Transverse colon (tissue), 4 donors: ENCODE results near the gene ABCA4. TPM values are rescaled to one million over a fixed set of nuclear protein-coding genes. Genes with fewer than 3 reads are reported as not detected.
A peak's percentile ranks its signal among the peaks of the same experiment; 100 is the strongest.
"Not testable (repeated sequence)": the region's sequence is repeated elsewhere in the genome, so short reads cannot be mapped to it uniquely, and the experiment has no call there.

ENCODE experiments used
- DNase-seq: peaks from one replicate; pipeline ENCODE4 v3.0.0-alpha.2; 2019
- H3K27ac ChIP-seq, 4 donors: fragments of 200-600 bp; sonication (generic); 2 replicates each; pipeline ENCODE4 v1.5.1; 2016 to 2018; ENCODE audit warnings: inconsistent platforms in 4 of 4
- H3K27me3 ChIP-seq: fragments of 200-600 bp; sonication (generic); 2 replicates; pipeline ENCODE4 v1.5.1; 2017; ENCODE audit warnings: inconsistent platforms
- H3K36me3 ChIP-seq, 4 donors: fragments of 200-600 bp; sonication (generic); 2 replicates each; pipeline ENCODE4 v1.5.1; 2017 to 2019; ENCODE audit warnings: inconsistent platforms in 4 of 4
- H3K4me1 ChIP-seq, 4 donors: fragments of 200-600 bp; sonication (generic); 2 replicates each; pipeline ENCODE4 v1.5.1; 2017 to 2020; ENCODE audit warnings: inconsistent platforms in 4 of 4
- H3K4me3 ChIP-seq, 4 donors: fragments of 200-600 bp; sonication (generic); 1 replicate in 1 of 4; 2 replicates in 3 of 4; pipeline versions ENCODE4 v1.5.1 to v1.6.1; 2017 to 2019; ENCODE audit warnings: inconsistent platforms in 4 of 4
- H3K9me3 ChIP-seq, 2 donors: fragments of 200-600 bp; sonication (generic); 2 replicates each; pipeline ENCODE4 v1.5.1; 2017 to 2019; ENCODE audit warnings: inconsistent platforms in 2 of 2
- CTCF ChIP-seq, 5 experiments: fragments of 200-600 bp in 3 of 5; fragments of 450-650 bp in 2 of 5; sonication (generic) in 3 of 5; IDR thresholded peaks; 1 replicate in 2 of 5; 2 replicates in 3 of 5; pipeline ENCODE4 v1.5.1; 2016 to 2017; ENCODE audit warnings: antibody characterized with exemption in 5 of 5, inconsistent platforms in 3 of 5, mild to moderate bottlenecking in 2 of 5, moderate library complexity in 1 of 5
- EP300 ChIP-seq: sonication (generic); formaldehyde crosslinking; IDR thresholded peaks from one replicate; pipeline ENCODE4 v1.6.1; 2017; ENCODE audit warnings: antibody characterized with exemption, low read depth
- POLR2A ChIP-seq: fragments of 450-650 bp; IDR thresholded peaks from one replicate; pipeline ENCODE4 v1.6.1; 2016; ENCODE audit warnings: antibody characterized with exemption, mild to moderate bottlenecking, moderate library complexity
- POLR2AphosphoS5 ChIP-seq, 3 donors: sonication (generic); formaldehyde crosslinking; IDR thresholded peaks; one replicate each; pipeline ENCODE4 v1.6.1; 2016; ENCODE audit warnings: antibody characterized with exemption in 3 of 3
- WGBS, 2 donors: methylation state at CpG; one replicate each; pipeline ENCODE4 v1.1.5; 2018; ENCODE audit warnings: low coverage in 1 of 2; 5-methylcytosine and 5-hydroxymethylcytosine counted together
- in situ Hi-C, 4 donors: fragments of 200-750 bp; cut with MboI; loops; one replicate each; pipeline versions ENCODE4 v1.15.0 to v1.15.1; 2017; ENCODE audit warnings: low sequenced_read_pairs in 3 of 4, low pct_ligation_motif_present in 1 of 4, low pct_unique_long_range_greater_than_20kb in 1 of 4
- intact Hi-C: fragments of 100-400 bp; cut with DNase I; formaldehyde crosslinking; loops from one replicate; pipeline ENCODE4 v1.15.1; 2023; ENCODE audit warnings: low total_unique reads
- total RNA-seq, 4 donors: library from RNA; depleted of rRNA; stranded (reverse); fragments of >200 nt; gene quantifications; one replicate each; pipeline ENCODE4 v1.1.0, GENCODE V29; 2016

The ABCA4 gene
- total RNA-seq, 4 donors from 2014 or later, result 0.16 to 0.55 TPM; not detected in 2

- Histone ChIP-seq H3K4me3 (no peak overlapping the region), H3K27me3 (no peaks in the 10 kb centered on the region), H3K27ac (peak overlapping the region in 2 of 4 donors; percentile 21 to 34), H3K36me3 (no peaks in the 10 kb centered on the region), H3K4me1 (peaks cover 0 to 9% (median 3%) of the 10 kb centered on the region in 4 donors), H3K9me3 (peaks cover 0 to 6% of the 10 kb centered on the region in 2 donors)
- WGBS, 2 donors, result 17 to 40% methylated on average over 1 to 3 of the region's 3 CpGs
- no peak for TF ChIP-seq EP300
- TF ChIP-seq POLR2AphosphoS5 (IDR thresholded peaks at IDR 0.05), result no peak
- DNase-seq, result peak; percentile 36
- in situ Hi-C loops, result no loop called here
- intact Hi-C loops, result no loop called here
Observed at GRCh38 chr1:93960641-93961147, 160.3 kb downstream of the ABCA4 start.

DNA sequence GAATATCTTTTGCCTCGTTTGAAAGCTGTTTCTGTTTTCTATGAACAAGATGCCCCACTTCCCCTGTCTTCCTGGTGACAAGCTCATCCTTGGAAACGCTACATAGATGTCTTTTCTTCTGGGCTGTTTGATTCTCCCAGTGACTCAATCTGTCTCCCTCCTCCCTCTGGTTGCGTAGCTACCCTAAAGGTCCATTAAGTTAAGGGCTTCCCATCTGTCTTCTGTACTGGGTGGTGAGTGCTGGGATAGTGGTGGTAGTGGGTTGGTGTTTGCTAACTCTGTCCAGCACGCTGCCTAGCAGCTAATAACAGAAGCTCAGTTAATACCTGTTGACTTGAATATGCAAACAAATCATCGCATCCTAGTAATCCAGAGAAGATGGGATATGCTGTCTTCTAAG lies 161.5 kb downstream of the ABCA4 start:
- 57 to 86% methylated on average over 2 to 5 of the region's 5 CpGs for WGBS, 2 donors
- H3K4me1 ChIP-seq, result peaks cover 0 to 9% (median 3%) of the 10 kb centered on the region in 4 donors
- H3K27ac ChIP-seq, result no peak overlapping the region
- H3K27me3 ChIP-seq, result no peaks in the 10 kb centered on the region
- in situ Hi-C loops, result no loop called here
- H3K36me3 ChIP-seq, result no peaks in the 10 kb centered on the region
- TF ChIP-seq EP300 (no peak), POLR2A (no peak)
- H3K4me3 ChIP-seq, result no peak overlapping the region
- intact Hi-C loops, result no loop called here
- peaks cover 0 to 12% of the 10 kb centered on the region in 2 donors for H3K9me3 ChIP-seq
- DNase-seq, result no peak

GRCh38 chr1:93958726-93959100 lies 162.2 kb downstream of the ABCA4 start:
- no peaks in the 10 kb centered on the region for H3K36me3 ChIP-seq
- WGBS, 2 donors, result 36 to 39% methylated on average over 1 of the region's 1 CpG
- intact Hi-C loops, result no loop called here
- H3K4me3 ChIP-seq, result no peak overlapping the region
- H3K27ac ChIP-seq, result no peak overlapping the region
- H3K4me1 ChIP-seq, result peaks cover 0 to 9% (median 3%) of the 10 kb centered on the region in 4 donors
- H3K27me3 ChIP-seq, result no peaks in the 10 kb centered on the region
- TF ChIP-seq CTCF (IDR thresholded peaks at IDR 0.05), result no peak
- no peak for TF ChIP-seq POLR2AphosphoS5 (IDR thresholded peaks at IDR 0.05)
- no peak for TF ChIP-seq POLR2A
- no peak for TF ChIP-seq EP300
- H3K9me3 ChIP-seq, result peaks cover 0 to 12% of the 10 kb centered on the region in 2 donors
- in situ Hi-C loops, result no loop called here
- no peak for DNase-seq

GRCh38 chr1:93958032-93958725 lies 162.8 kb downstream of the ABCA4 start:
- H3K9me3 ChIP-seq, result peaks cover 0 to 12% of the 10 kb centered on the region in 2 donors
- peaks cover 0 to 9% (median 3%) of the 10 kb centered on the region in 4 donors for H3K4me1 ChIP-seq
- no peak overlapping the region for H3K4me3 ChIP-seq
- H3K36me3 ChIP-seq, result no peaks in the 10 kb centered on the region
- TF ChIP-seq CTCF (IDR thresholded peaks at IDR 0.05), result no peak
- TF ChIP-seq EP300, result no peak
- no peak for TF ChIP-seq POLR2A
- TF ChIP-seq POLR2AphosphoS5 (IDR thresholded peaks at IDR 0.05), result no peak
- DNase-seq, result no peak
- no peaks in the 10 kb centered on the region for H3K27me3 ChIP-seq
- intact Hi-C loops (no loop called here), in situ Hi-C loops (no loop called here)
- 72 to 83% methylated on average over 1 of the region's 1 CpG for WGBS, 2 donors
- no peak overlapping the region for H3K27ac ChIP-seq

DNA sequence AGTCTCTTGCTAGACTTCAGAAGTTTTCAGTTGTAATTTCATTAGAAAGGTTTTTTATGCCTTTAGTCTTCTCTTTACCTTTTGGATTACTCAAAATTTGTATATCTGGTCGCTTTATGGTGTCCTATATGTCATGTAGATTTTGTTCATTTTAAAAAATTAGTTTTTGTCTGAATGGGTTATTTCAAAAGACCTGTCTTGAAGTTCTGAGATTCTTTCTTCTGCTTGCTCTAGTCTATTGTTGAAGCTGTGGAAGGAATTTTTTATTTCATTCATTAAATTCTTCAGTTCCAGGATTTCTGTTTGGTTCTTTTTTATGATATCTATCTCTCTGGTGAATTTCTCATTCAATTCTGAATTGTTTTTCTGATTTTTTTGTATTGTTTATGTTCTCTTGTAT lies 165.2 kb downstream of the ABCA4 start:
- 50 to 65% methylated on average over 1 of the region's 1 CpG for WGBS, 2 donors
- DNase-seq, result no peak
- H3K9me3 ChIP-seq, result peaks cover 0 to 12% of the 10 kb centered on the region in 2 donors
- in situ Hi-C loops (no loop called here), intact Hi-C loops (no loop called here)
- H3K4me1 ChIP-seq, result peaks cover 0 to 5% (median 1%) of the 10 kb centered on the region in 4 donors
- no peaks in the 10 kb centered on the region for H3K27me3 ChIP-seq
- no peak overlapping the region for H3K27ac ChIP-seq
- H3K4me3 ChIP-seq, result no peak overlapping the region
- H3K36me3 ChIP-seq, result no peaks in the 10 kb centered on the region
- TF ChIP-seq POLR2A (no peak), CTCF (IDR thresholded peaks at IDR 0.05) (no peak), EP300 (no peak), POLR2AphosphoS5 (IDR thresholded peaks at IDR 0.05) (no peak)

DNA sequence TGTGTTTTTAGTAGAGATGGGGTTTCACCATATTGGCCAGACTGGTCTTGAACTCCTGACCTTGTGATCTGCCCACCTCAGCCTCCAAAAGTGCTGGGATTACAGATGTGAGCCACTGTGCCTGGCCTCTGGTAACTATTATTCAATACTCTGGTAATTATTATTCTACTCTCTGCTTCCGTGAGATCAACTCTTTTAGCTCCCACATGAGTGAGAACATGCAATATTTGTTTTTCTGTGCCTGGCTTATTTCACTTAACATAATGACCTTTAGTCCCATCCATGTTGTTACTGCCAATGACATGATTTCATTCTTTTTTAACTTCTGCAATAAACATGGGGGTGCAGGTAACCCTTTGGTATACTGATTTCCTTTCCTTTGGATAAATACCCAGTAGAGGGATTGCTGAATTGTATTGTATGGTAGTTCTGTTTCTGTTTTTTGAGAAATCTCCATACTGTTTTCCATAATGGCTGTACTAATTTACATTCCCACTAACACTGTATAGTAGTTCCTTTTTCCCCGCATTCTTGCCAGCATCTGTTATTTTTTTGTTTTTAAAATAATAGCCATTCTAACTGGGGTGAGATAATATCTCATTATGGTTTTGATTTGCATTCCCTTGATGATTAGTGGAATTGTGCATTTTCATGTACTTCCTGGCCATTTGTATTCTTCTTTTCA lies 173.8 kb downstream of the ABCA4 start:
- 64 to 73% methylated on average over 2 of the region's 2 CpGs for WGBS, 2 donors
- H3K4me1 ChIP-seq, intact Hi-C loops, H3K4me3 ChIP-seq, in situ Hi-C loops, H3K36me3 ChIP-seq, DNase-seq, H3K27ac ChIP-seq, H3K27me3 ChIP-seq, H3K9me3 ChIP-seq: not testable (repeated sequence)
